CD4-positive, alpha-beta memory T cell (primary cell): ENCODE results near the gene HS3ST5. TPM values are rescaled to one million over a fixed set of nuclear protein-coding genes. Genes with fewer than 3 reads are reported as not detected.
A peak's percentile ranks its signal among the peaks of the same experiment; 100 is the strongest.

Source experiments
- CTCF ChIA-PET: fragments of 350-600 bp; sonication (Branson Sonifier 250); formaldehyde crosslinking; loops from one replicate; lab custom pipeline; 2021; ENCODE audit warnings: inconsistent platforms; ENCODE audit not compliant: partially characterized antibody; lab: Charles Lee
- POLR2A ChIA-PET: fragments of 350-600 bp; sonication (Branson Sonifier 250); formaldehyde crosslinking; loops from one replicate; lab custom pipeline; 2021; ENCODE audit not compliant: partially characterized antibody; lab: Charles Lee
- DNase-seq, 5 donors: peaks; one replicate each; pipeline versions ENCODE4 v3.0.0 to v3.0.0-alpha.2; 2020 to 2022; ENCODE audit warnings: mixed read lengths in 1 of 5
- H3K27ac ChIP-seq: one replicate; pipeline ENCODE4 v1.7.0; 2013; ENCODE audit warnings: low read depth, low read length
- H3K27me3 ChIP-seq: 2 replicates; pipeline ENCODE4 v1.7.0; 2013; ENCODE audit warnings: mild to moderate bottlenecking, low read length, moderate library complexity; ENCODE audit not compliant: insufficient read depth
- H3K36me3 ChIP-seq: 2 replicates; pipeline ENCODE4 v1.7.0; 2013; ENCODE audit warnings: mild to moderate bottlenecking, low read length, moderate library complexity; ENCODE audit not compliant: insufficient read depth
- H3K4me1 ChIP-seq: 2 replicates; pipeline ENCODE4 v1.7.0; 2013; ENCODE audit warnings: mild to moderate bottlenecking, low read length, moderate library complexity; ENCODE audit not compliant: insufficient read depth
- H3K4me3 ChIP-seq, 2 donors: one replicate each; pipeline ENCODE4 v1.7.0; 2013; ENCODE audit warnings: low read length in 2 of 2, mild to moderate bottlenecking in 1 of 2
- H3K9me3 ChIP-seq, 2 donors: one replicate each; pipeline ENCODE4 v1.7.0; 2013; ENCODE audit warnings: low read length in 2 of 2, control low read depth in 1 of 2; ENCODE audit not compliant: control insufficient read depth in 1 of 2
- H3K27ac Mint-ChIP-seq, 7 donors: one replicate each; pipeline ENCODE4 v1.8.0; 2020 to 2021; ENCODE audit warnings: mixed read lengths in 7 of 7, mild to moderate bottlenecking in 6 of 7, inconsistent platforms in 3 of 7, moderate library complexity in 3 of 7
- H3K27me3 Mint-ChIP-seq, 2 donors: one replicate each; pipeline ENCODE4 v1.8.0; 2020 to 2021; ENCODE audit warnings: mixed read lengths in 2 of 2
- H3K36me3 Mint-ChIP-seq, 2 donors: one replicate each; pipeline ENCODE4 v1.8.0; 2020 to 2021; ENCODE audit warnings: mixed read lengths in 2 of 2, inconsistent platforms in 1 of 2, mild to moderate bottlenecking in 1 of 2
- H3K4me1 Mint-ChIP-seq, 4 donors: one replicate each; pipeline ENCODE4 v1.8.0; 2020 to 2021; ENCODE audit warnings: mixed read lengths in 4 of 4, mild to moderate bottlenecking in 1 of 4
- H3K4me3 Mint-ChIP-seq, 8 donors: one replicate each; pipeline ENCODE4 v1.8.0; 2020 to 2021; ENCODE audit warnings: mixed read lengths in 8 of 8, mild to moderate bottlenecking in 7 of 8, moderate library complexity in 6 of 8, inconsistent platforms in 3 of 8
- H3K9me3 Mint-ChIP-seq, 8 donors: one replicate each; pipeline ENCODE4 v1.8.0; 2020 to 2021; ENCODE audit warnings: mixed read lengths in 8 of 8, mild to moderate bottlenecking in 5 of 8, inconsistent platforms in 3 of 8, moderate library complexity in 1 of 8
- intact Hi-C: fragments of 100-400 bp; cut with micrococcal nuclease; formaldehyde crosslinking; loops from one replicate; pipeline ENCODE4 v1.15.1; 2023
- polyA plus RNA-seq, 2 donors: library from polyadenylated mRNA; unstranded; fragments of 300-500 nt; fragmentation: Illumina TruSeq; gene quantifications; one replicate each; pipeline ENCODE4 v1.2.3, GENCODE V29; 2021
- total RNA-seq, 2 experiments: library from RNA; stranded (reverse); gene quantifications; one replicate each; pipeline ENCODE4 v1.2.3, GENCODE V29; 2021

The HS3ST5 gene
- total and polyA plus RNA-seq, 4 experiments from 2014 or later, result not detected

GRCh38 chr6:114312931-114313330, 29.9 kb downstream of the HS3ST5 start:
- Histone ChIP-seq H3K36me3 (no peaks in the 10 kb centered on the region), H3K9me3 (no peaks in the 10 kb centered on the region), H3K27me3 (no peaks in the 10 kb centered on the region), H3K4me1 (no peaks in the 10 kb centered on the region), H3K27ac (no peak overlapping the region), H3K4me3 (no peak overlapping the region)
- DNase-seq, result no peak
- ChIA-PET POLR2A (no interaction called here), CTCF (no interaction called here)
- H3K36me3 Mint-ChIP-seq, result no peaks in the 10 kb centered on the region
- peaks cover 0 to 2% (median 0%) of the 10 kb centered on the region in 8 donors for H3K9me3 Mint-ChIP-seq
- H3K4me1 Mint-ChIP-seq, result no peaks in the 10 kb centered on the region
- H3K4me3 Mint-ChIP-seq, result no peak overlapping the region
- intact Hi-C loops, result no loop called here
- peaks cover 0 to 2% of the 10 kb centered on the region in 2 donors for H3K27me3 Mint-ChIP-seq
- no peak overlapping the region for H3K27ac Mint-ChIP-seq

DNA sequence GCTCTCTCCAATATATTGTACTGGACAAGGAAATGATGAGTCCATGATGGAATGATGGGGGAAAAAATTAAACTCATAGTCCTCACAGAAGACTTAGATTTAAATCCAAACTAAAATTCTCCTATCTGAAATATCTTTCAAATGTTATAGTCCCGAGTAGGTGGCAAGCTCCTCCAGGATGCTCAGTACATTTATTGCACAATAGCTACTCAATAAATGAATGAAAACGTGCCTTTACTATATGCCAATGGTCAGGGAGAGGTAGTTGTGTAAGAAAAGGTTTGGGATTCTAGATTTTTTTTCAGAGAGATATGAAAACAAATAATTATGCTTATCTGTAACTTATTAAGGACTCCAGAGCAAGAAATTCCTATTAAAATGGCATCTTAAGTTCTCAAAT, 32.8 kb downstream of the HS3ST5 start:
- no peak overlapping the region for H3K4me3 ChIP-seq
- H3K4me3 Mint-ChIP-seq, result no peak overlapping the region
- H3K9me3 Mint-ChIP-seq, result no peaks in the 10 kb centered on the region
- no peaks in the 10 kb centered on the region for H3K36me3 Mint-ChIP-seq
- no peaks in the 10 kb centered on the region for H3K4me1 ChIP-seq
- no peaks in the 10 kb centered on the region for H3K4me1 Mint-ChIP-seq
- no peaks in the 10 kb centered on the region for H3K36me3 ChIP-seq
- H3K27me3 ChIP-seq, result no peaks in the 10 kb centered on the region
- peaks cover 0 to 2% of the 10 kb centered on the region in 2 donors for H3K27me3 Mint-ChIP-seq
- H3K9me3 ChIP-seq, result no peaks in the 10 kb centered on the region
- POLR2A ChIA-PET, result no interaction called here
- intact Hi-C loops, result no loop called here
- H3K27ac ChIP-seq, result no peak overlapping the region
- H3K27ac Mint-ChIP-seq, result no peak overlapping the region
- CTCF ChIA-PET, result no interaction called here
- DNase-seq, result no peak

DNA sequence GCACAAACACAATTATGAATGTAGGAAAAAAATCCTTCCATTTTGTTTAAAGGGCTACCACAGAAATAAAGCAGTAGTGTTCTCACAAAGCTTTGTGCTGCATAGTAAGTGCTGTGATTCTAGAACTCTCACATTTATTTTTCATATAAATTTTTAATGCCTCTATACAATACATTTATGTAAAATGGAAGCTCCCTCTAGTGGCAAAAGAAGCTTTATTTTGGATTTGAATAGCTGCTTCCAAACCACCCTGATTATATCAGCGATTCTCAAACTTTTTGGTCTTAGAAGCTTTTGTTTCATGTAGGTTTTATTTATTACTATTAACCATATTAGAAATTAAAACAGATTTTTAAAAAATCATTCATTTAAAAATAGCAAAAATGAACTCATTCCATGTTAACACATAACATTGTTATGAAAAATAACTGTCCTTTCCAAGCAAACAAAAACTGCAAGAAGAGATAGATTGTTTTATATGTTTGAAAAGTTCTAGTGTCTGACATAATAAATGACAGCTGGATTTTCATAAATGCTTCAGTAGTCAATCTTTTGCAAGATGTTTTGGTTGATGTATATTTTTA, 38.4 kb downstream of the HS3ST5 start:
- Histone ChIP-seq H3K27ac (no peak overlapping the region), H3K4me1 (no peaks in the 10 kb centered on the region), H3K27me3 (no peaks in the 10 kb centered on the region), H3K36me3 (no peaks in the 10 kb centered on the region), H3K9me3 (no peaks in the 10 kb centered on the region), H3K4me3 (no peak overlapping the region)
- Mint-ChIP-seq H3K27me3 (peaks cover 0 to 2% of the 10 kb centered on the region in 2 donors), H3K4me3 (no peak overlapping the region), H3K36me3 (no peaks in the 10 kb centered on the region), H3K27ac (no peak overlapping the region), H3K9me3 (peaks cover 0 to 1% (median 0%) of the 10 kb centered on the region in 8 donors), H3K4me1 (no peaks in the 10 kb centered on the region)
- CTCF ChIA-PET, result interaction anchor here (1.0 to 2.6 kb wide), 4 partner anchors 9 to 310 kb away, joined by 3 to 17 read pairs (median 4); no protein-coding TSS in a partner anchor
- POLR2A ChIA-PET, result no interaction called here
- intact Hi-C loops, result no loop called here
- DNase-seq, result peak in 1 of 5 donors; percentile 3

DNA sequence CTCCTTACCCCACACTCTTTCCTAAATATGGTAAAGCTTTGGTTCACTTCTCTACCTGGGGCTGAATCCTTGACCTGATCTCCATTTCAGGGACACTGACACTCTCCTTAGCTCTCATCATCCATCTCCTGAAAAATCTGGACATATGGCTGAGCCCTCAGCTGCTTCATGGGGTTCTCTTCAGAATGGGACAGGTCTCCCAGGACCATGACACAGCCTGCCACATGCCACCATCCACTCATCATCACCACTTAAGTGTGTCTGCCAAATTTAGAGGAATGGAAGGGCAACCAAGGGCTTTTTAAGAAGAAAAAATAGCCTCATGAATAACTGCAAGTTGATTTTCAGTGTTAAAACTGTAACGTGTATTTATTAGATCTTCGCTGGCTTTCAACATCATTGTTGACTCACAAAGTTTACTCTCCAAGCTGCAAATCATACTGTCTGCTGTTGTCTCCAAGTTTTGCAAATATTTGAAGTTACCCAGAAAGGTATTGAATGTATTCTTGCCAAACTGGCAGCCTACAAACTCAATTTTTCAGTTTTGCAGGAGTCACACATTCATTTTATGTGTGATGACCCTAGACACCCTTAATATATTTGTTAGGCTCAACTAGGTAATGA, 41.1 kb downstream of the HS3ST5 start:
- Mint-ChIP-seq H3K9me3 (peaks cover 0 to 5% (median 2%) of the 10 kb centered on the region in 8 donors), H3K4me1 (no peaks in the 10 kb centered on the region), H3K27ac (no peak overlapping the region), H3K27me3 (no peaks in the 10 kb centered on the region), H3K4me3 (no peak overlapping the region), H3K36me3 (no peaks in the 10 kb centered on the region)
- CTCF ChIA-PET, result no interaction called here
- intact Hi-C loops, result no loop called here
- no peak overlapping the region for H3K27ac ChIP-seq
- no peaks in the 10 kb centered on the region for H3K36me3 ChIP-seq
- H3K4me3 ChIP-seq, result no peak overlapping the region
- H3K27me3 ChIP-seq, result no peaks in the 10 kb centered on the region
- H3K9me3 ChIP-seq, result no peaks in the 10 kb centered on the region
- POLR2A ChIA-PET, result no interaction called here
- no peaks in the 10 kb centered on the region for H3K4me1 ChIP-seq
- DNase-seq, result no peak

DNA sequence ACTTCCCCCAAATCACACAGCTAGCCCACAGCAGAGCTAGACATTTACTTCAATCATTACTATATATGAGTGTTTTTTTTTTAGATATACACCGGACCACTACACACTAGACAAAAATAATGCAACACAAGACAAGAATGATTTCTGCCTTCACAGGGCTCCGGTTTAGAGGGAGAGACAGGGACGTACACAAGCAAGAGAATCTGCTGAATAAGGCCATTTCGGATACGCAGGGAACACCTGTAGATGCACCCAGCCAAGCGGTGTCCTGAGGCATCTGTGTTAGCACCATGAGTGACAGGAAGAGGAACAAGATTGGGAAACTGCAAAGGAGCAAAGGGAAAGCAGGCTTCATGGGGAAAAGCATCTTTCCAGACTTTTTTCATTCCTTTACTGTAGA, 45.7 kb downstream of the HS3ST5 start:
- DNase-seq, result no peak
- H3K27me3 Mint-ChIP-seq, result no peaks in the 10 kb centered on the region
- H3K27ac Mint-ChIP-seq, result no peak overlapping the region
- H3K27ac ChIP-seq, result no peak overlapping the region
- no peak overlapping the region for H3K4me3 Mint-ChIP-seq
- H3K4me3 ChIP-seq, result no peak overlapping the region
- H3K27me3 ChIP-seq, result no peaks in the 10 kb centered on the region
- H3K36me3 Mint-ChIP-seq, result no peaks in the 10 kb centered on the region
- intact Hi-C loops, result no loop called here
- no peaks in the 10 kb centered on the region for H3K36me3 ChIP-seq
- no peaks in the 10 kb centered on the region for H3K4me1 ChIP-seq
- POLR2A ChIA-PET, result no interaction called here
- H3K4me1 Mint-ChIP-seq, result no peaks in the 10 kb centered on the region
- no peaks in the 10 kb centered on the region for H3K9me3 ChIP-seq
- H3K9me3 Mint-ChIP-seq, result peaks cover 0 to 5% (median 2%) of the 10 kb centered on the region in 8 donors
- CTCF ChIA-PET, result no interaction called here

DNA sequence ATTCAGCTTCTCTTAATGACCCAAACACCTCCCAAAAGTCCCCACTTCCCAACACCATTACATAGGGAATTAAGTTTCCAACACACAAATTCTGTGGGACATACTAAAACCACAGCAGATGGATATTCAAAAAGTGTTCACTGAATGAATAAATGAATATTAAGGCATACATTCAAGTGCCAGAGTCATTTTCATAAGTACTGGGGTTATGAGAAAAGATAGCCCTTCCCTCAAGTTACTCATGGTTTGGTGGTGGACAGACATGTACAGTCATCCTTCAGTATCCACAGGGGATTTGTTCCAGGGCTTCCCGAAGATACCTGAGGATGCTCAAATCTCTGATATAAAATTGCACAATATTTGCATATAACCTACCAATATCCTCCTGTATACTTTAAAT, 50.4 kb downstream of the HS3ST5 start:
- intact Hi-C loops, result no loop called here
- Histone ChIP-seq H3K9me3 (no peaks in the 10 kb centered on the region), H3K4me1 (no peaks in the 10 kb centered on the region), H3K4me3 (no peak overlapping the region), H3K36me3 (no peaks in the 10 kb centered on the region), H3K27ac (no peak overlapping the region), H3K27me3 (no peaks in the 10 kb centered on the region)
- no peak overlapping the region for H3K4me3 Mint-ChIP-seq
- no peak overlapping the region for H3K27ac Mint-ChIP-seq
- H3K27me3 Mint-ChIP-seq, result peaks cover 0 to 2% of the 10 kb centered on the region in 2 donors
- CTCF ChIA-PET, result no interaction called here
- H3K36me3 Mint-ChIP-seq, result no peaks in the 10 kb centered on the region
- DNase-seq, result no peak
- H3K9me3 Mint-ChIP-seq, result peaks cover 0 to 5% (median 0%) of the 10 kb centered on the region in 8 donors
- POLR2A ChIA-PET, result no interaction called here
- no peaks in the 10 kb centered on the region for H3K4me1 Mint-ChIP-seq

DNA sequence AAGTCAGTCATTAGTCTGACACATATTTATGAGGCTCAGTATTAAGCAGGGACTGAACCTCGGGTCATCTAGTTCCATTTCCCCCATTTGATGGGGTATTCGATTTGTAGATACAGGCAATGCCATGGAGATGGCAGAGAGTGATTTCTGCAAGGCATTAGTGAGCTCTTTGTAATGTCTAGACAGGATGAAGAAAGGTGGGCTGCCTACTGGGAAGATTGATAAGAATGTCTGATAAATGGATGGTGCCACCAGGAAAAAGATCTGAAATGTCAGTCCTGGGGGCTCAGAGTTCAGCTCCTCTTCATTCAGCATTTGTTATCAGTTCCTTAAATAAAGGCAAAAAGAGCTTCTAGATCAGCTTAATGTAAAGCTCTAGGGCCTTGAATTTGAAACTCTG, 51.4 kb downstream of the HS3ST5 start:
- Mint-ChIP-seq H3K4me3 (no peak overlapping the region), H3K36me3 (no peaks in the 10 kb centered on the region)

More for the DNA sequence above, 51.4 kb downstream of the HS3ST5 start:
- POLR2A ChIA-PET, result no interaction called here
- no peaks in the 10 kb centered on the region for H3K9me3 ChIP-seq
- no peaks in the 10 kb centered on the region for H3K4me1 ChIP-seq
- DNase-seq, result no peak
- H3K27ac ChIP-seq, result no peak overlapping the region
- CTCF ChIA-PET, result no interaction called here
- intact Hi-C loops, result no loop called here
- no peaks in the 10 kb centered on the region for H3K27me3 ChIP-seq
- no peak overlapping the region for H3K4me3 ChIP-seq
- peaks cover 0 to 2% of the 10 kb centered on the region in 2 donors for H3K27me3 Mint-ChIP-seq
- no peak overlapping the region for H3K27ac Mint-ChIP-seq
- H3K36me3 ChIP-seq, result no peaks in the 10 kb centered on the region
- H3K4me1 Mint-ChIP-seq, result no peaks in the 10 kb centered on the region
- H3K9me3 Mint-ChIP-seq, result peaks cover 0 to 5% (median 0%) of the 10 kb centered on the region in 8 donors
